Measurements from ENCODE around the gene APBB2. TPM values are rescaled to one million over a fixed set of nuclear protein-coding genes. Genes with fewer than 3 reads are reported as not detected.
"Not testable (repeated sequence)": the region's sequence is repeated elsewhere in the genome, so short reads cannot be mapped to it uniquely, and the experiment has no call there.

APBB2 gene
- total RNA-seq, 2 experiments from 2014 or later, result 2.4 to 2.7 TPM

DNA sequence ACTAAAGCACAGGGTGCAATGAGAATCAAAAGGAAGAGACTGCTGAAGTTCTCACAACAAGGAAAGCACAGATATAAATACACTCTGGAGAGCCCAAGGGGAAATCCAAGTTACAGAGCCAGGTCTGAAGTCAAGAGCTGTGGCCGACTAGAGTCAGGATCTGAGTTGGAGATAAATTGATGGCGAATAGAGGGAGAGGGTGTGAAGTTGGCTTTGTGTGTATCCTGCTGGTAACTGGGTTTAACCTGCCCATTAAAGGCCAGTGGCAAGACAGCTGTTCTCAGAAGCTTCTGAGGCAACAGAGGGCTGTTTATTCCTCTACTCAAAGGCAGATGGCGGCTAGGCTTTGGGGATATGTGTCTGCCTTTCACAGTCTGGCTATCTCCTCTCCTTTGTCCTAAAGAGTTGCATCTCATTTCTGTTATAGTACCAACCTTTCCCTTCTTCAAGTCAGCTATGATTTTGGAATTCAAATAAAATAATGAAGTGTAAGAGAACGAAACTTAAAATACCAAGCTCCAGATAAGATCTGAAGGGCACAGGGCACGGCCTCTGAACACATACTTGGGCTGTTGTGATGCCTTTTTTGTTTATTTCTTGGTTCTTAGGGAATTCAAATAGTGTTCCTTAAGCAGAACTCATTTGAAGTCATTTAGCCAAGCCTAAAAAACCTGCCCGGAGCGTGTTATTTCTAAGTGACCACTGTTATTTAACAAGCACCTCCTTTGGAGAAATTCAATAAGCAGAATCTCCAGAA lies 142.1 kb downstream of the APBB2 start:
- POLR2A ChIA-PET, result no interaction called here
- CTCF ChIA-PET, result no interaction called here

DNA sequence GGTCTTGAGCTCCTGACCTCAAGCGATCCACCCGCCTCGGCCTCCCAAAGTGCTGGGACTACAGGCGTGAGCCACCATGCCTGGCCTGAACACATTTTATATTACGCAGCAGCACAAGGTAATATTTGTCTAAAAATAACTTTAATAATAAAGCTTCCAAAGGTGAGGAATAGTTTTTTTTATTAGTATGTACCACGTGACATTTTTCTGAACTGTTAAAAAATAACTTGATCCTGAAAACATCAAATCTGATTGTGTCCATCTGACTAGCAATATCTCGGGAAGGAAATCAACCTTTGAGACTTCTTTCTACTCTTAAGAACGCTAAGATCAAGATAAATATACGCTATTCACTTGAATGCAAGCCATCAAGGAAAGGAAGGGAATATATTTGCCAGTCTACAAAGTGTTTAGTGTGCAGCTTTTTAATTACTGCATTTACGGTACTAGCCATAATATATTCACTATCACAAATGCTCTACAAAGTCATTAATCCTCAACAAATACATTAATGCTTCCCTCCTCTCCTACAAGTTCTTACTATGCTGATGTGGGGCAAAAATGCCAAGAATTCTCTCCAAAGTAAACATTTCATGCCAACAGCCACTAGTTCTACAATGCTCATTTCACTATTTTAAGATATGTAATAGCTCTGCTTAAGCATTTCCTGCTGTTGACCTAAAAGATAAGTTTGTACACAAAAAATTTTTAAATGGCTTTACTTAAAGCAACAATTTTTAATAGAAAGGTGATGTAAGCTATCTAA lies 143.6 kb downstream of the APBB2 start:
- CTCF ChIA-PET, result no interaction called here
- POLR2A ChIA-PET, result no interaction called here

DNA sequence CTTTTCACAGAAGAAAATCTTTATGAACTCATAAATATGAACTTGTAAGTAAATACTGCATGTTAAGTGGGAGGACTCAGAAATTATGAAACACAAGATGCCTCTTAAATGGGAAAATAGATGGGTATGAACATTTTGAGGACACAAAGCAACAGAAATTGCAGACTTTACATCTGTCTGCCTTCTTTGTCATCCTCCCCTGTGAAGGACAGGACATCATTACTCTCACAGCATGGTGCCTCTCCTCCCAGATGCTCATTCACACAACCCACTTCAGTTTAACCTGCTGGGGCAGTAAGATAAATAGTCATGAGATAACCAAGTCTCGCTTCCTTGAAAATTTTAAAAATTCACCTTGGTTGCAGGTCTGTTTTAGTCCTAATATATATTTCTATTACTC lies 144.5 kb downstream of the APBB2 start:
- ChIA-PET CTCF (no interaction called here), POLR2A (no interaction called here)

DNA sequence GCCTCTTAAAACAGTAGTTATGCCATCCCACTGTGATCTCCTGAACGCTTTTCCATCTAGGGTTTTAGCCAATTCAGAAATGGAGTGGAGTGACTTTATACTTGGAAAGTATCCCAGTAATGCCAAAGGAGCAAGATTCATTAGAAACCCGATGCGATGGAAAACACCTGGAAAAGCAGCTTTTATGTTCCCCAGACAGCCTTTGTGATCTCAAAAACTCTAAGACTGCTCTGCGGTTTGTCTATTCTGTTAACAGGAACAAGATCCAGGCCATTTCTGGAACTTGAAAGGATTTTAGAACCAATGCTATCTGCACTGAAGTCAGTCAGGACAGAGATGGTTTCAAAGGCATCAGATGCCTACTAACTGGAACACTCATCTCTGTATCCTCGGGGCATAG lies 145.1 kb downstream of the APBB2 start:
- CTCF ChIA-PET, result no interaction called here
- POLR2A ChIA-PET, result no interaction called here

DNA sequence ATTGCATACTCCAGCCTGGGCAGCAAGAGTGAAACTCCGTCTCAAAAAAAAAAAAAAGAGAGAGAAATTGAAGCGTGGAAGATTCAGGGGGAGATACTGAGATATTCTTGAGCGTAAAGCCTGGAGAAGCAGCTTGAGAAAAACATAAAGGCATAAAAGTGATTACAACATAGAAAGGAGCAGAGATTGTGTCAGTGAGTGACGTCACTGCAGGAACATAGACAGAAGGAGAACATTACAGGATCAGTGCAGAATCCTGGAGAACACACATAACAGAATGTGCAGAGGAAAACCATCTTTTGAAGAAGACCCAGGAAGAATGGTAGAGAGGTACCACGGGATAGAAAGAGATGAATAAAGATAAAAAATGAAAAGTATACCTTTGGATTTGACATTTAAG lies 147.0 kb downstream of the APBB2 start:
- POLR2A ChIA-PET, result no interaction called here
- CTCF ChIA-PET, result no interaction called here

DNA sequence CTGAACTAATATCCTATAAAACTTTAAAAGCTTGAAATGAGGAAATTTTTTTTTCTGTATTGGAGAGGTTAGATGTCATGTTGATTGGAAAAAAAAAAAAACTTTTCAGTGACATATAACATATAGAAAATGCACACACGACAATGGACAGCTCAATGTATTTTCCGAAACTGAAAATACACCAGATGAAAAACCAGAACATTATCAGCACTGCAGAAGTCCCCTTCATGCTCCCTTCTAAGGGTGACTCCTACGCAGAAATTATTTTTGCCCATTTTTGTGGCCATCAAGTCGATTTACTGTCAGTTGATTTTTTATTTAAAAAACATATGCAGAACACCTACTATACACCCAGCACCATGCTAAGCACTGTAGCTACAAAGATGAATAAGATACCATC lies 148.3 kb downstream of the APBB2 start:
- ChIA-PET CTCF (no interaction called here), POLR2A (no interaction called here)

DNA sequence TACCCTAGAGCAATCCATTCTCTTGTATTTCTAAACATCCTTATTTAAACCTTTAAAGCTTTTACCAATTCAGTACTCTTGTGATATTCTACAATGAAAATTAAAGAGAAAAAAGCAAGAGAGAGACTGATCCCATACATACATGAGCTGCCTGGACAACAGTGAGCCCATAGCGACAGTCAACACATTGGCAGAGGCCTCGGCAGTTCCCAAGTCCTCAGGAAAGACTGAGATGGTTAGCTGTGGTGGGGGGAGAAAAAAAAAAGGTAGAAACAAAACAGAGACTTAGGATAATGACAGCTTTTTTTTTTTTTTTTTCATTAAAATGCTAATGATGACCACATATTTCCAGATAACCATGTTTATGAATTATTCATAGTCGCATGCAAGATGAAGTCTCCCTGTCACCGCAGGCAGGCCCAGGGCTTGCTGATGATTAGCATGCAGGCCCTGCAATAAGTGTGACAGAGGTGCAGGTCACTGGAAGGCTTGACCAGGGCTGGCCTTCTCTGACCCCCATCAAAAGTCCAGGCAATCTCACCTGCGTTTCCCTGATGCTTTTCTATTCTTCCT lies 148.8 kb downstream of the APBB2 start:
- POLR2A ChIA-PET, result interaction anchor here (0.6 kb wide), 1 partner anchor 243 kb away, joined by 3 read pairs; no protein-coding TSS in a partner anchor
- CTCF ChIA-PET, result no interaction called here

DNA sequence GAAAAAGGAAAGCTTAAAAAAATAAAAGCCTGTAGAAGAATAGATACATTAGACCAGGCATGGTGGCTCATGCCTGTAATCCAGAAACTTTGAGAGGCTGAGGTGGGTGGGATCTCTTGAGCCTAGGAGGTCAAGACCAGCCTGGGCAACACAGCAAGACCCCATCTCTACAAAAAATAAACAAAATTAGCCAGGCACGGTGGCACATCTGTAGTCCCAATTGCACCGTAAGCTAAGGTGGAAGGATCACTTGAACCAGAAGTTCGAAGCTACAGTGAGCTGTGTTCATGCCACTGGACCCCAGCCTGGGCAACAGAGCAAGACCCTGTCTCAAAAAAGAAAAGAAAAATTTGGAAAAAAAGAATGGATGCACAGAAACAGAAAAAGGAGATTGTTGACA lies 149.4 kb downstream of the APBB2 start:
- ChIA-PET POLR2A (interaction anchor here (0.6 kb wide), 1 partner anchor 243 kb away, joined by 3 read pairs; no protein-coding TSS in a partner anchor), CTCF (no interaction called here)

DNA sequence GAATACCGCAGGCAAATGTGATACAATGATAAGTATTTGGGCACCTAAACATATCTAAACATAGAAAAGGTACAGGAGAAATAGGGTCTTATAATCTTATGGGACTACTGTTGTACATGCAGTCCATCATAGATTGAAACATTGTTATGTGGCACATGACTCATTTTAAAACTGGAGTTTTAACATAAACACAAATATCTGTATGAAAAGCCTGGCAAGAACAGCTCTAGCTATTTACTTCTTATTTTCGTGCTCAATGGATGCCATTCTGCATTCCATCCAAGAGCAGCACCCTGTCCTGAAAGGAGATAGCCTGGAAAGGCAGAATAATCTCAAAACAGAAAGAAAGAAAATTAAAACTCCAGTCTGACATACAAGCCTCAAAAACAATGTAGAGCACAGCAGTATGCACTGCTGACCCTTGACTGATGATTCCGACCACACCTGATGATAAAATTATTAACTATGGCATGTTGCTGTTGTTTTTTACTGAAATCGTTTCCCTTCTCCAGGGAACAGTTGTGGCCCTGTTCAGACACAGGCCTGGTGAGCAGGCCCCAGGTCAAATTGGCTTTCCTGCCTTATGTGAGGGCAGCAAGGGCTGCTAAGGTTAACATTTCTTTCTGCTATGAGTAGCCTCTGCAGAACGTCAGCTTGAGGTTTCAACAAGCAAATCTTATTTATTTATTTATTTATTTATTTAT lies 152.7 kb downstream of the APBB2 start:
- ChIA-PET CTCF (interaction anchor here (0.6 kb wide), 1 partner anchor 1035 kb away, joined by 3 read pairs; no protein-coding TSS in a partner anchor), POLR2A (no interaction called here)

DNA sequence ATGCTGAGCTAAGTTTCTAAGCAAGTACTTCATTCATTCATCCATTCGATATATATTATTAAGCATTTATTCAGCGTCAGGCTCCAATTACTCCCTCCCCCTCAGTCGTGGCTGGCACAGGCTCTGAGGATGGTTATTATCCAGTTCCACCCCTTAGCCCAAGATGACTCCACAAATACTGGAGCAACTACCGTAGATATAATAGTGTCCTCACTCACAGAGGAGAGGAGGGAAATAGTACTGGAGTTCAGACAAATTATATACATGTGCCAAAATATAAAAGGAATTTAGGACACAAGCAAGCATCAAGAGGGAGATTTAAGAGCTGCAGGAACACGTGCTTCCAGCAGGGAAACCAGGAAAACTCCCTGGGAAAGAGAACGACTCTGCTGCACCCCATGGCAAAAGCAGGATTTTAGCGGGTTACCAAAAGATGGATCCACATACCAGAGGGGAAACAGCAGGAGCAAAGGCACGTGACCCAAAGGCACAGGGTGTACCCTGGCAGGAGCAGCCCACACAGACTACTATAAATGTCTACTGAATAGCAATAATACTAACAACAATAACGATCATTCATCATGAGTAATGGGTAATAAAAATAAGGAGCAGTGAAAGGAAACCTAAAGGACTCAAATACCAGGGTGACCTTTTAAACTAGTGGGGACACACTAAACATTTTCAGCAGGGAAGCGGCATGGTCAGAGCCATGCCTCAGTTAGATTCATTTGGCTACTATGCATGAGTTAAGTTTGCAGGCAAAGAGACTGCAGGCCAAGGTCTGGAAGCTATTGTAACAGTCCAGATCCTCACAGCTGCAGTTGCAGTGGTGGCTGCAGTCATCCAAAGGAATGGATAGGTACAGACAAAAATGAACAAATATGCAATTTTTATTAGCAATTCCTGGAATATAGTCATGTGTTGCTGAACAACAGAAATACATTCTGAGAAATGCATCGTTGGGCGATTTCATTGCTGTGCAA lies 153.7 kb downstream of the APBB2 start:
- CTCF ChIA-PET, result no interaction called here

DNA sequence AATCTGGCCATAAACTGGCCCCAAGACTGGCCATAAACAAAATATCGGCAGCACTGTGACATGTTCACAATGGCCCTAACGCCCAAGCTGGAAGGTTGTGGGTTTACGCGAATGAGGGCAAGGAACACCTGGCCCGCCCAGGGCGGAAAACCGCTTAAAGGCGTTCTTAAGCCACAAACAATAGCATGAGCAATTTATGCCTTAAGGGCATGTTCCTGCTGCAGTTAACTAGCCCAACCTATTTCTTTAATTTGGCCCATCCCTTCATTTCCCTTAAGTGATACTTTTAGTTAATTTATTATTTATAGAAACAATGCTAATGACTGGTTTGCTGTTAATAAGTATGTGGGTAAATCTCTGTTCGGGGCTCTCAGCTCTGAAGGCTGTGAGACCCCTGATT lies 154.9 kb downstream of the APBB2 start:
- CTCF ChIA-PET, result not testable (repeated sequence)
- POLR2A ChIA-PET, result interaction anchor here (0.7 kb wide), 1 partner anchor 9 kb away, joined by 4 read pairs; no protein-coding TSS in a partner anchor

More for the DNA sequence above, 153.7 kb downstream of the APBB2 start:
- POLR2A ChIA-PET, result no interaction called here

DNA sequence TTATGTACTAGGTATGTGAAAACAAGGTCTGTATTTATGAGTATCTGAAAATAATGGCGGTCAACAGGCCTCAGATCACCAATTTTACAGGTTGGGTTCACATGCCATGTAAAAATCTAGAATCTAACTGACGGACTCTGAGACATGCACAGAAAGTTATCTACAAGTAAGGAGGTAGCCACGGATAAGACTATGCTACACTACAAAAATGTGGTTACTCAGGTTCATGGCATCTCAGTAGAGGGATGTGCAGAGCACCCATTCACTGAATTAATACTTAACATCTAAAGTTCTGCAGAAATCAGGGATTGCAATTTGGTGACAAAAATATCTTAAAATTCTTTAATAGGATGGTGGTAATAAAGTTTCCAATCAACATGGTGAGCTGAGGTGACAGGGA lies 155.9 kb downstream of the APBB2 start:
- ChIA-PET POLR2A (no interaction called here), CTCF (no interaction called here)

DNA sequence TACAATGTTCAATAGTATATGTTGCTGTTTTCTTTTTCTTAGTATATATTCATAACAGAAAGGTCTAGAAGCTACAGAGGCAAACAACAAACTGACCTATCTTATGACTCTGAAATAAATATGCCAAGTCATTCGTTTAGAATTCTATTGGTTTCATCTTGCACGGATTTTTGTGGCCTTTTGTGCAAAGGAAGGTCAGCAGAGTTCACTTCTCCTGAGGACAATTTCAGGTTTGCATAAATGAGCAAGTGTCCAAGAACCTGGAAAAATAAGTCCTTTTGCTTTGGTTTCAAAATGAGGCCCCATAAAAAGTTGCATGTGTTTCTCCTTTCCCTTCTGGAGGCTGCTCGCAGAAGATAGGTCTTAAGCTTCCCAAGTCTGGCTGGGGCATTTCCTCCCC lies 156.9 kb downstream of the APBB2 start:
- ChIA-PET POLR2A (no interaction called here), CTCF (no interaction called here)

DNA sequence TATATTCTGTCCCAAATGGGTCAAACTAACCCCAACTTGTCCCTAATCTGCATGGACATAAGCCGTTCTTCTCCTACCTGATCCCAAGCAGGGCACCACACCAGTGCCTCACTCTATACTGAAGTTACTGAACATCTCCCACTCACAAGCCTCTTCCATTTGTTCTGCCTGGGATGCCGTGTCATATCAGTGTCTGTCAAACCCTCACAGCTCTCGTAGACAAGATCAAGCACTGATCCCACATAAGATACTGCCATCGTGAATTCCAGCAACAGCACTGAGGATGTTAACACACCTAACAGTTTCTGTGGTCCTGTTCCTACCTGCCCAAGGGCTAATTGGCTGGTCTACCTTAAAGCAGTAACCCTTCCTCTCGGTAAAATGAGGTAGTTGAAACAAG lies 162.1 kb downstream of the APBB2 start:
- ChIA-PET POLR2A (no interaction called here), CTCF (no interaction called here)

DNA sequence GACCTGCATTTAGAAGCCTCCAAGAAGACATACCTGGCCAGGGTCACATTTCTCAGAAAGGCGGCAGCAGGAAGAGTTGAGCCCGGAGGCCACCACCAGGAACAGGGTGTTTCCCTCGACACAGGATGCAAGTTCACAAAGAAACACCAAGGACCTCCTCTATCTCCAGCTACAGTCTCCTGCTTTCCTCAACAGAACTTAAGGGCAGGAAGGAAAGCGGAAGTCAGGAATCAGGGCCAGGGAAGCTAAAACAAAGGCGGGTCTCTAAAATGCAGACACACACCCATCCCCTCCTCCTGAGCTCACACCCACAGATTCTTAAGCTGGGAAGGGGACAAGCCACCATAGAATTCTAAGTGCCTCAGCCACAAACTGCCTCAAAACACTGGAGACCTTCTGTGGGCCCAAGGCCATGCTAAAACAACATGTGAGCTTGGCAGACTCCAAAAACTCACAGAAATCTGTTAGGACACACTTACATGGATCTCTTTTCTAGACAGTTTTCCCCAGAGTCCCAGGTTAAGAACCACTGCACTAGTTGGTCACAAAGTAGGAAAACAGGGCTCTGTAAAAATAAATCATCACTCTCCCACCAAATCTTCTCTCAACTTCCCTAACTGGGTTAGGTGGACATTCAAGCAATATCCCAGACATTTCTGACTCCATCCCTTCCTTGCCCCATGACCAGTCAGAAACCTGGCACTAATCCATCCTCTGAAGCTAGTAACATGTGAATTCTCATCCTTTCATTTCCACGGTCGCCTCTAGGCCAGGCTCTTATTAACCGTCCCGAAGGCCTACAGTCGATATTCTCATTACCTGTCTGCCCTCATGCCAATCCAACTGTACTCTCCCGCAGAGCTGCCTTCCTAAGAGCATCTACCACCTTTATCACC lies 163.2 kb downstream of the APBB2 start:
- ChIA-PET CTCF (no interaction called here), POLR2A (no interaction called here)

DNA sequence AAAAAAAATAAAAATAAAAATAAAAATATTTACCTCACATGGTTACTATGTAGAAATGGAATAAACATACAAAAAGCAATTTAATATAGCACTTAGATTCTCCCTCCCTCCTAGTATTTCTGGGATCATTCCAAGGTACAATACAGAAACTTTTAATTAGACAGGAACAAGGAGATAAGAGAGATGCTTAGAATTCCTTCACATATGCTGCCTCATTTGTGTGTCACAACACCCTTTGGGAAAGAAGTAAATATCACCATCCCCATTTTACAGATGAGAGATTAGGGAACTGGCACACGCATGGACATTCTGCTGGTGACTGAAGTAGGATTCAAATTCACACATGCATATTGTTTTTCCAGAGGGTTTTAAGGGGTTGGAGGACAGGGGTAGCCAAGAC lies 164.2 kb downstream of the APBB2 start:
- CTCF ChIA-PET, result no interaction called here
- POLR2A ChIA-PET, result interaction anchor here (0.5 kb wide), 1 partner anchor 9 kb away, joined by 4 read pairs; no protein-coding TSS in a partner anchor

DNA sequence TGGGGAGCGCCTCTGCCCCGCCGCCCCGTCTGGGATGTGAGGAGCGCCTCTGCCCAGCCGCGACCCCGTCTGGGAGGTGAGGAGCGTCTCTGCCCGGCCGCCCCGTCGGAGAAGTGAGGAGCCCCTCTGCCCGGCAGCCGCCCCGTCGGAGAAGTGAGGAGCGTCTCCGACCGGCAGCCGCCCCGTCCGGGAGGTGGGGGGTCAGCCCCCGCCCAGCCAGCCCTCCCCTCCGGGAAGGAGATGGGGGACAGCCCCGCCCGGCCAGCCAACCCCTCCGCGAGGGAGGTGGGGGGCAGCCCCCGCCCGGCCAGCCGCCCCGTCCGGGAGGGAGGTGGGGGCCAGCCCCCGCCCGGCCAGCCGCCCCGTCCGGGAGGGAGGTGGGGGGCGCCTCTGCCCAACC lies 165.2 kb downstream of the APBB2 start:
- CTCF ChIA-PET, POLR2A ChIA-PET: not testable (repeated sequence)

DNA sequence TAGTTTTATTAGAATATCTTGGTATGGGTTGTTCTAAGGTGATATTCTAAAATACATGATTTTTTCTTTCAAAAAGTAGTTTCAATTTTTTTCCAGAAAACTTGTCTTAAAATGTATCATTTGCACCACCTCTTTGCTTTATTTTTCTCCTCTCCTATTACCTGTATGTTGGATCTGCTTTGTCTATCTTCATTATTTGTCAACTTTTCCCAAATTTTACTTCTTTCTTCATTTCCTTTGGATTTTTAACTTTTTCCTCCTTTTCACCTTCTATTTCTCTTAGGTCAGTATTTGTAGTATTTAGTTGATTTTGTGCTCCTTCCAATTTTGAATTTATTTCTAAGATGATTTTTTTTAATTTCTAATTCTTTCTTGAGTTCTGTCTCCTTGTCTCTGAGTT lies 169.6 kb downstream of the APBB2 start:
- POLR2A ChIA-PET, result no interaction called here

More for the DNA sequence above, 169.6 kb downstream of the APBB2 start:
- CTCF ChIA-PET, result no interaction called here

Data from activated CD8-positive, alpha-beta memory T cell treated with anti-CD3 and anti-CD28 coated beads for 36 hours (primary cell).